Activated CD4-positive, CD25-positive, alpha-beta regulatory T cell treated with anti-CD3 and anti-CD28 coated beads, Interleukin-2, amount 50 U/mL, for 16 hours (primary cell): ENCODE measurements around the gene H1-8.

Experiments
- DNase-seq: peaks from one replicate; pipeline ENCODE4 v3.0.0-alpha.2; 2020; ENCODE audit warnings: low read depth, low spot score

H1-8 gene

DNA sequence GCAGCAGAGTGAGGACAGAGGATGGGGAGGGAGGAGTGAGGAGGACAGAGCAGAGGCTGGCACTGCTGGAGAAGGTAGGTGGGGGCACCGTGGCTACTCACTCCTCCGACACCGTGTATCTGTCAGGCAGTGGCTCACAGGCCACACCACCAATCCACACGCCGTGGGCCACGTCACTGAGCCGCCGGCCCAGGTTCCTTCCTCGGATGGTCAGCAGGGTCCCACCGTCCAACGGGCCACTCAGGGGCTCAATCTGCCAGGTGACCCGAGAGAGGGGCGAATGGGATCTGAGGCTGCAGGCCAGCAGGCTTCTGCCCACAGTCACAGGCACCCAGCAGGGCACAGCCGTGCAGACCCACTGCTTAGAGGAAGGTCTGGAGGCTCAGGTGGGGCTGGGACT is 30.5 kb downstream of the H1-8 start:
- DNase-seq = no peak

DNA sequence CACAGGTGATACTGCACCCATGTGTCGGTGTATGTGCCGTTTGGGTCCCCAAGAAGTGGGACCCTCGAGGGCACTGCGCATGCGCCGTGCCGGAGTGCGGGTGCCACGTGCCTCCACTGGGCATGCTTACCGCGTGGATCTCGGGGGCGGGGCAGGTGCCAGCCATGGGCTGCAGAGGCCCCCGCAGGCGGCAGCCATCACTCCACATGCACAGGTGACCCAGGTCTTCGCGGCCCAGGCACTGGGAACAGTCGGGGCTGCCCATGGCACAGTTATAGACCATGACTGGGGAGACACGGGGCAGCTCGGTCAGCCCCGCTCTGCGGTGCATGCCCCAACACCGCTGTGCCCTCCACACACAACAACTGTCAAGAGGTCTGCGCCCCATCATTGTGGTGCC is 31.2 kb downstream of the H1-8 start:
- no peak for DNase-seq

DNA sequence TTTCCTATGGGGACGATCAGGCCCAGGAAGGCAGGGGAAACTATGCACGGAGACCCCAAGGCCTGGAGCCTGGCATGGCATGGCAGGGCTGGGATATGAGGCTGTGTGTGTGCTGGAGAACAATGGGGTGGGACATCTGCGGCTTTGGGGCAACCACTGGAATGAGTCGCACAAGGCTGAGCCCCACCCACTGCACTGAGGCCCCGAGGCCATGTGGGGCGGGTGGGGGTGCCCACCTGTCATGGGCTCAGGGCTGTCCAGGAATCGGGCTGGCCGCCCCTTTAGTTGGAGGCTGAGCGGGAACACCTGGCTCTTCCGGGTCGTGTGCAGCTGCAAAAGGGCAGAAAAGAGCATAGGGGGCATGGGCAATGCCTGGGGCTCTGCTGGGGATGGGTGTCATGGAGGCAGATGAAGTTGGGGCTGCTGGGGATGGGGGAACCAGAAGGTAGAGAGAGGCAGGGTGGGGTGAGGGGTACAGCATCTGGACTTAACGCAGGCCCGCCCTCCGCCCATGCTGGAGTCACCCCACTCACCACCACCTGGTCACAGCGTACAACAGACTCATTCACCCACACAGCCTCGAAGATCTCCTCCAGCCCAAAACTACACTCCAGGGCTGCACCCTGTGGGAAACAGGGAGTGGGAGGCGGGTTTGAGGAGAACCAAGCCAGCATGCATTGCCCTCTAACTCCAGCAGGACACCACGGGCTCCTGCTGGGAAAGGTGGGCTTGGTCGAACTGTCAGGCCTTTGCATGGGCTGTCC is 32.4 kb downstream of the H1-8 start:
- no peak for DNase-seq

DNA sequence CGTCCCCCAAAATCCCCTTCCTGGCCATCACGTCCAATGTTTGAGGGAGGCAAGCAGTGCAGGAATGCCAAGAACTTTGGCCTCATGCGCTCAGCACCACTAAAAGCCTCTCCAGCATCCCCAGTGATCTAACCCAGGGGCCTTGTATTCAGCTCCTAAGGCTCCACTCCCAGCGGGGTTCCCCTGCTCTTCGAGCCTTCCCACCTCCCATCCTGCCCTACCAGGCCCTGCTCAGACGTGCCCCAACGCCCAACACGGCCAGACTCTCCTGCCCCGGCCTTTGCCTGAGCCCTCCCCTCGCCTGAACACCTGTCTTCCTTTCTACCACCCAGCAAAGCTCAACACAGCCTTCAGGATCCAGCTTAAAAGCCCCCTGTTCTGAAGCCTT is 33.0 kb downstream of the H1-8 start:
- no peak for DNase-seq

GRCh38 chr3:129576514-129577352 is 33.8 kb downstream of the H1-8 start:
- DNase-seq = no peak

- DNase-seq = no peak
Measured at GRCh38 chr3:129577366-129577765, 34.4 kb downstream of the H1-8 start.

GRCh38 chr3:129577925-129578786 is 35.2 kb downstream of the H1-8 start:
- no peak for DNase-seq

GRCh38 chr3:129579991-129580390 is 37.0 kb downstream of the H1-8 start:
- no peak for DNase-seq

DNA sequence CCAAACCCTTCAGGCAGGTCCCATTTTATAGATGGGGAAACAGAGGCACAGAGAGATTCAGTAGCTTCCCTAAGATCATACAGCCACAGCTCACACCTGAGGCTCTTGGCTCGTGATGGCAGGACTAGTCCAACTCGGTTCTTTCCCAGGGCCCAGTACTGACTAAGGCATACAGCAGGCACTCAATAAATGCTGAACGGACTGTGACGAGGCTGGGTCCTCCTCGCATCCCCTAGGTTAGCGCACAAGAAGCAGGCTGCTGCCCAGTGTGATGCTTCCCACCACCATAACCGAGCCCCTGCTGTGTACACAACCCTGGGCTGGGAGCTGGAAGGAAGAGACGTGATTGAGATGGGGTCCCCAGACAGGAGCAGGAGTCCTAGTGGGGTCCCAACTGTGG is 38.6 kb downstream of the H1-8 start:
- DNase-seq = no peak

GRCh38 chr3:129582799-129583198 is 39.8 kb downstream of the H1-8 start:
- DNase-seq = no peak

DNA sequence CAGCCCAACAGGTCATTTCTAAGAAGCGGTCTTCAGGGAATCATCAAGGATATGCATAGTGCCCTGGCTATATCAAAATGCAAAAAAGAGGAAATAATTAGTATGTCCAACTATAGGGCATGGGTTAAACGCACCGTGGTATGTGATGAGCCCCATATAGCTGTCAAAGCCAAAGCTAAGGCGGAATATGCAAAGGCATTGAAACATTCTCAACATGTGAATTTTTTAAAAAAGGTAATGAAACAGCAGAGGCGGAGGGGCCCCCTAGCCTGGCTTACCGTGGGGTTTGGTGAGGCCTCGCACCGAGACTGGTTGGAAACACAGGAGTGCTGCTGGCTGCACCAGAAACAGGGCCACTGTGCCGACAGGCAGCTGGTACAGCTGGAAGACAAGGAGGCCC is 40.3 kb downstream of the H1-8 start:
- no peak for DNase-seq

DNA sequence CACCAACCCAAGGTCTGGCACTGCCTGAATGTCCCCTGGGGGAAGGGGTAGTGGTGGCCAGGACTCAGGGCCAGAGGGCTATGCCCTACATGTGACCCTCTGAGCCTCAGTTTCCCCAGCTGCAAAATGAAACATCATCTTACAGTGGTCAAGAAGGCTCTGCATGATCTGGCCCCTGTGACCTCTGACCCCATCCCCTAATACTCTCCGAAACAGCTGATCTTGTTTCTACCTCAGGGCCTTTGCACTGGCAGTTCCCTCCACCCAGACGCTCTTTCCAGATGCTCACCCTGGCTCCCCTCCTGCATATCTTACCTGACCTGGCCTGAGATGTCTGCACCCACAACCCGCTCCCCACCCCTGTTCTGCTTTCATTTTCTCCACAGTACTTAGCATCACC is 41.7 kb downstream of the H1-8 start:
- no peak for DNase-seq

- DNase-seq = no peak
Measured at GRCh38 chr3:129585949-129586657, 43.1 kb downstream of the H1-8 start.

DNA sequence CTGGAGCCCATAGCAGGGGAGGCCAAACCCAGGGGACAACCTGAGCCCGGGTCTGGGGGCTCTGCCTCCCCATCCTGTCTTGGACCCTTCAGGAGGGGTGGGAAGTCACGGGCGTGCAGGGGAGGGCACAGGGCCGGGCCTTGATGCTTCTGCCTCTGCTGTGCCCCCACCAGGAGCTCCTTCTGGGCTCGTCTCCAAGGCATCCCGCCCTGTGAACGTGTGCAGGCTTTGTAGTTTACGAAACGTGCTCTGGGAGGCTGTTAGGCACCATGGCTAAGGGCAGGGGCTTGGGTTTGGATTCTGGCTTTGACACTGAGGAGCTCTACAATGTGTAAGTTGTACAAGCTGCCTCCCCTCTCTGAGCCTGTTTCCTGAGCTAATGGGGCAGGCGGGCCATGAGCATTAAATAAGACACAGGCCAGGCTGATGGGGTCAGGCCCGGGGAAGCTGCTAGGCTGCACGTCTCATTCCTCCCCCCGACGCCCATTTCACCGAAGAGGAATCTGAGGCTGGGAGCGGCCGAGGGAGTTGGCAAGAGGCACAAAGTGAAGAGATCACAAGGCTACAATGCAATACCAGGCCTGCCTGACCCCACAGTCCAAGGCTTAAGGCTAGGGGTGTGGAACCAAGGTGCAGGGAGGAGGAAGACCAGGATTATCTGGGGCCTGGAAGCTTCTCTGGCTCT is 43.9 kb downstream of the H1-8 start:
- DNase-seq = no peak

DNA sequence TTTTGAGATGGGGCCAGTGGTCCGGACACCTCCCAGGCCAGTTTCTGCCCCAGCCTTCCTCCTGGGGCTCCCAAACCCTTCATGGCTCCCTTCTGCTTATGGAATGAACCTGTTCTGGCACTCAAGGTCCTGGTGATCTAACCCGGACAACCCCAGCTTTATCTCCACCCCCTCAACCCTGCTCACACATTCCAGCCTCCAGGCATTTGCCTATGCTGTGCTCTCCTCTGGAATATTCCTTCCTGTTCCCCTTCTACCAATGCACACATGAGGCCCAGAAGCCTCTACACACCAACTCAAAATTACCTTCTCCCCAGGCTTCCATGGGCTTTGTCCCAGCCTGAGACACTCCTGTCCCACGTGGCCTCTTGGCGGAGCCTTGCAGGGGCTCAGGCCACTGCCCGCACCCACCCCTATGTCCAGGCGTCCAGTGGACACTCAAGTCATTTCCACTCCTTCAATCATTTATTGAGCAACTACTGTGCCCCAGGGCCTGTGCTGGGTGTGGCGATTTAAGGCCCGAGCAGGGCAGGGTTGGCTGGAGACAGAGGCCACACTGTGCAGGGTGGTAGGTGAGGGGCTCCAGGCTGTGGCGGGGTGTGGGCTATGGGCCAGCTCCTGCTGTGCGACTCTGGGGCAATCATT is 44.7 kb downstream of the H1-8 start:
- DNase-seq = no peak

DNA sequence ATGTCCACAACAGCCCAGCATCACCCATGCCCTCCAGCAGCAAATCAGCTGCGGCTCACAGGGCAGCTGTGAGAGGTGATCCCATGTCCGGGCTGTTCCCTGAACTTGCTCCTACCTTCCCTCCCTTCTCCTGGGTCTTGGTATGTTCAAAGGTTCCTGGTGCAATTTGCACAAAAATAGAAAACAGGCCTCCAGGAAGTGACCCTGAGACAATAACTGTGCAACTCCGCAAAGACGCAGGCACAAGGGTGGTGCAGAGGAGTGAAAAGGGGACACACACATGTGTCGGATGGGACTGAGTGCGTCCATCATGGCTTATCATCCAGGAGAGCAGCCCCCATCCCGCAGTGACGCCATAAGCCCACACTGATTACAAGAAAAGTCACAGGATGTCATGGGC is 47.2 kb downstream of the H1-8 start:
- no peak for DNase-seq

DNA sequence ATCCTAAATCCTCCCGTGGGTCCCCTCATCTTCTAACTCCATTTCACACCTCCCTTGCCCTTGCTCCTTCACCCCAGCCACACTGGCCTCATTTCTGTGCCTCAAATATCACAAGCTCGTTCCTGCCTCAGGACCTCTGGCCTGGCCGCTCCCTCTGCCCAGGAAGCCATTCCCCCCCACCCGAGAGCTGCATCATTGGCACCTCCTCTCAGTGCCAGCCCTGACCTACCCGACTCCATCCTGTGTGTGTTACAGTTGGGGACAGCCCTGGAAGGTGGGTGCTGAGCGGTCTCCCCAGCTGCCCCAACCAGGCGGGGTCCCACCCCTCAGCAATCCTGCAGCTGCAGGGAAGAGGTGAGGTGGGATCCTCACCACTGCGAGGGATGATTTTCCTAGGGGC is 49.0 kb downstream of the H1-8 start:
- no peak for DNase-seq

DNA sequence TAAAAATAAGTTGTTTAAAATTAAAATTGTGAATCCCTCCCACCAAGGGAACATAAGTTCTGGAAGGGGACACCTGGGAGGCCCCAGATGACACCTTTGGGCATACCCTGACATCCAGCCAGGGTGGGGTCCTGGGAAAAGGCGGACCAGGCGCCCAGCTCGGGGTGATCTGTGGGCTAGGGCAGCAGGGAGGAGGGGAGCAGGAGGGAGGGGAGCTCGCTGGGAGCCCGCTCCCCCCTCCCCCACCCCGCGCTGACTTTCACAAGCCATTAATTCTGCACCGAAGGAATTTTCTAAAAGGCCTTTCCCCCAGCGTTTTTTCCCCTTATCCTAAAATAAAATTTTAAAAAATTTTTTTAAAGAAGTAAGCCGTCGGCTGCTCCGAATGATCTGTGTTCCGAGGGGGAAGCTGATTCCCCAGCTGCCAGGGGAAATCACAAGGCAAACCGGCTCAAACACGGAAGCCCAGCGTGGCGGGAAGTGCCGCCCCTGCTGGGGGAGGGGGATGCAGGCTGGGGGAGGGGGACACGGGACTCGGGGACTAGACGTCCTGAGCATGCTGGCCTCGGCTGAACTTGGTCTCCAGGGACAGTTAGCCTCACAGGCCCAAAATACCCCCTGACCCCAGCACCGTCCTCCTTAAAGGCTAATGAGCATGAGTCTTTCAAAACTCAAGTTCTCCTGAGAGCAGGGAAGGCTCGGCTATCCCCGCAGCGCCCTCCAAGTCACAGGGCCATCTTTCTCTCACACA is 49.6 kb downstream of the H1-8 start:
- no peak for DNase-seq

DNA sequence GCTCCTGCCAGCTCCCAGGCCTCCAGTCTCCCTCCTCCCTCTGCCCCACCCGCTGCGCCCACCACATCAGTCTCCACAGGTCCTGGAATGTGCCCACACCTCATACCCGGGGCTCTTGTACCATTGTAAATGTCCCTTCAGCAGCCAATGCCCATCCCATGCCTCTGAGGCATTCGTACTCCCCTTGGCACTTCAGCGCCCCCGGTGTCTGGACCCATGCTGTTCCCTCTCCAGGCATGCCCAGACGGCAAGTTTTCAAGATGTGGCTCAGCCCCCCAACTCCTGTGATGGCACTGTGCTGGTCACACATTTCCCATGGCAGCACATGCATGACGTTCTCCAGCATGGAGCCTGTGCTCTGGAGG is 50.2 kb downstream of the H1-8 start:
- DNase-seq = no peak
